ENCODE measurements around the gene DOK7. TPM values are rescaled to one million over a fixed set of nuclear protein-coding genes. Genes with fewer than 3 reads are reported as not detected.
"Not testable (repeated sequence)": the region's sequence is repeated elsewhere in the genome, so short reads cannot be mapped to it uniquely, and the experiment has no call there.

DOK7 gene
- polyA plus RNA-seq, 1 experiment: not detected

- no peak for TF ChIP-seq CTCF (IDR thresholded peaks at IDR 0.05; ENCODE audit: low read depth, low read length)
- POLR2A ChIA-PET: no interaction called here
These were observed 42.1 kb downstream of the DOK7 start for GRCh38 chr4:3505231-3505630.

GRCh38 chr4:3508542-3508941 lies 45.4 kb downstream of the DOK7 start:
- no peak for DNase-seq (ENCODE audit: low read depth, low spot score)
- CTCF ChIA-PET: no interaction called here
- H3K9me3 ChIP-seq (ENCODE audit: control insufficient read depth, insufficient read depth, low read length): no peaks in the 10 kb centered on the region; the same call in 1 of the 2 replicates
- H3K27ac ChIP-seq (ENCODE audit: low read depth, low read length): no peak overlapping the region
- H3K4me3 ChIP-seq (ENCODE audit: low read depth, low read length): no peak overlapping the region
- POLR2A ChIA-PET: no interaction called here
- H3K27me3 ChIP-seq (ENCODE audit: control insufficient read depth, insufficient read depth, low read length): no peaks in the 10 kb centered on the region
- no peak for TF ChIP-seq CTCF (IDR thresholded peaks at IDR 0.05; ENCODE audit: low read depth, low read length)

More at GRCh38 chr4:3505231-3505630, 42.1 kb downstream of the DOK7 start:
- no peaks in the 10 kb centered on the region; the same call in 1 of the 2 replicates for H3K9me3 ChIP-seq (ENCODE audit: control insufficient read depth, insufficient read depth, low read length)
- no peaks in the 10 kb centered on the region for H3K27me3 ChIP-seq (ENCODE audit: control insufficient read depth, insufficient read depth, low read length)
- H3K27ac ChIP-seq (ENCODE audit: low read depth, low read length): no peak overlapping the region
- no peak for DNase-seq (ENCODE audit: low read depth, low spot score)
- no peak overlapping the region for H3K4me3 ChIP-seq (ENCODE audit: low read depth, low read length)
- CTCF ChIA-PET: interaction anchor here (2.4 kb wide), 1 partner anchor 24 kb away, joined by 11 read pairs; no protein-coding TSS in a partner anchor

GRCh38 chr4:3510481-3510880 lies 47.4 kb downstream of the DOK7 start:
- POLR2A ChIA-PET: no interaction called here
- TF ChIP-seq CTCF (IDR thresholded peaks at IDR 0.05; ENCODE audit: low read depth, low read length): no peak
- Histone ChIP-seq H3K27me3 (ENCODE audit: control insufficient read depth, insufficient read depth, low read length) (no peaks in the 10 kb centered on the region), H3K9me3 (ENCODE audit: control insufficient read depth, insufficient read depth, low read length) (no peaks in the 10 kb centered on the region; the same call in 1 of the 2 replicates), H3K4me3 (ENCODE audit: low read depth, low read length) (no peak overlapping the region), H3K27ac (ENCODE audit: low read depth, low read length) (no peak overlapping the region)
- CTCF ChIA-PET: no interaction called here
- DNase-seq (ENCODE audit: low read depth, low spot score): no peak

GRCh38 chr4:3511187-3511586 lies 48.1 kb downstream of the DOK7 start:
- DNase-seq (ENCODE audit: low read depth, low spot score): no peak
- TF ChIP-seq CTCF (IDR thresholded peaks at IDR 0.05; ENCODE audit: low read depth, low read length): no peak
- Histone ChIP-seq H3K9me3 (ENCODE audit: control insufficient read depth, insufficient read depth, low read length) (no peaks in the 10 kb centered on the region; the same call in 1 of the 2 replicates), H3K27ac (ENCODE audit: low read depth, low read length) (no peak overlapping the region), H3K4me3 (ENCODE audit: low read depth, low read length) (no peak overlapping the region), H3K27me3 (ENCODE audit: control insufficient read depth, insufficient read depth, low read length) (no peaks in the 10 kb centered on the region)
- ChIA-PET POLR2A (no interaction called here), CTCF (no interaction called here)

GRCh38 chr4:3511601-3512000 lies 48.5 kb downstream of the DOK7 start:
- POLR2A ChIA-PET; H3K4me3 ChIP-seq (ENCODE audit: low read depth, low read length); H3K27me3 ChIP-seq (ENCODE audit: control insufficient read depth, insufficient read depth, low read length); H3K9me3 ChIP-seq (ENCODE audit: control insufficient read depth, insufficient read depth, low read length); H3K27ac ChIP-seq (ENCODE audit: low read depth, low read length); DNase-seq (ENCODE audit: low read depth, low spot score); CTCF ChIA-PET: not testable (repeated sequence)

GRCh38 chr4:3512279-3512678 lies 49.2 kb downstream of the DOK7 start:
- ChIA-PET POLR2A (no interaction called here), CTCF (no interaction called here)
- DNase-seq (ENCODE audit: low read depth, low spot score): no peak
- no peak overlapping the region for H3K4me3 ChIP-seq (ENCODE audit: low read depth, low read length)
- no peak for TF ChIP-seq CTCF (IDR thresholded peaks at IDR 0.05; ENCODE audit: low read depth, low read length)
- H3K27ac ChIP-seq (ENCODE audit: low read depth, low read length): no peak overlapping the region
- no peaks in the 10 kb centered on the region; the same call in 1 of the 2 replicates for H3K9me3 ChIP-seq (ENCODE audit: control insufficient read depth, insufficient read depth, low read length)
- no peaks in the 10 kb centered on the region for H3K27me3 ChIP-seq (ENCODE audit: control insufficient read depth, insufficient read depth, low read length)
